Ishikawa (cell line): Measurements from ENCODE around the gene PIEZO2.

Experiments
- CEBPB ChIP-seq: IDR thresholded peaks from 2 replicates; pipeline ENCODE4 v1.6.1; 2012
- CREB1 ChIP-seq: IDR thresholded peaks from 2 replicates; pipeline ENCODE4 v1.6.1; 2012; ENCODE audit warnings: low read depth
- EGR1 ChIP-seq: IDR thresholded peaks from 2 replicates; pipeline ENCODE4 v1.6.1; 2012
- EP300 ChIP-seq: IDR thresholded peaks from 2 replicates; pipeline ENCODE4 v1.6.1; 2012; ENCODE audit warnings: borderline replicate concordance
- FOXM1 ChIP-seq: IDR thresholded peaks from 2 replicates; pipeline ENCODE4 v1.6.1; 2012; ENCODE audit warnings: low read depth, borderline replicate concordance
- NFIC ChIP-seq: IDR thresholded peaks from 2 replicates; pipeline ENCODE4 v1.6.1; 2012
- RAD21 ChIP-seq: IDR thresholded peaks from 2 replicates; pipeline ENCODE4 v1.6.1; 2012; ENCODE audit warnings: low read depth
- TAF1 ChIP-seq: IDR thresholded peaks from 2 replicates; pipeline ENCODE4 v1.6.1; 2012; ENCODE audit warnings: low read depth, mild to moderate bottlenecking
- TCF12 ChIP-seq: IDR thresholded peaks from 2 replicates; pipeline ENCODE4 v1.6.1; 2012; ENCODE audit warnings: low read depth
- TEAD4 ChIP-seq: IDR thresholded peaks from 2 replicates; pipeline ENCODE4 v1.6.1; 2012
- YY1 ChIP-seq: IDR thresholded peaks from 2 replicates; pipeline ENCODE4 v1.6.1; 2012; ENCODE audit warnings: low read depth
- ZBTB7A ChIP-seq: IDR thresholded peaks from 2 replicates; pipeline ENCODE4 v1.6.1; 2012; ENCODE audit warnings: low read depth
- TF ChIP-seq, protein P1 (sequence below): IDR thresholded peaks from 2 replicates; pipeline ENCODE4 v1.6.1; 2012
- TF ChIP-seq, protein P2 (sequence below): IDR thresholded peaks from 2 replicates; pipeline ENCODE4 v1.6.1; 2012

PIEZO2 gene

DNA sequence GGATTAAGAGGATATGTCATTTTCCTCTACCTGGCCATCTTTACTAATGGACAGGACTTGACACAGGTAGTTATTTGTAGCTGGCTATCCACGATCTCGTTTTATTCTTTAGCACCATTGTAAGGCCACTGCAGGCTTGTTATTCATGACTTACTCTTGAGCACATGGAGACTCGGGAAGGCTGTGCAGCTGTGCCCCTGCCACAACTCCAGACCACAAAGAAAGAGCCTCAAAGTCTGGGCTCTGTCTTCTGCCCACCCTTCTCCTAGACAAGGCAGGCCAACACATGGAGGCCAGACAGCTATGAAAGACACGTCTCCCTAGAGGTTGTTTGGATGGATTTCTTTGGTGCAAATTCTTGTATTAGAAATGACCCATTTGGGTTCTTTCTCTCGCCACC lies 489.8 kb downstream of the PIEZO2 start:
- TF ChIP-seq CEBPB (no peak), CREB1 (no peak), RAD21 (no peak), NFIC (no peak), EP300 (no peak), ZBTB7A (no peak), TAF1 (no peak), YY1 (no peak), FOXM1 (no peak), TEAD4 (no peak), TCF12 (no peak), EGR1 (no peak)
- TF ChIP-seq, protein P1, sequence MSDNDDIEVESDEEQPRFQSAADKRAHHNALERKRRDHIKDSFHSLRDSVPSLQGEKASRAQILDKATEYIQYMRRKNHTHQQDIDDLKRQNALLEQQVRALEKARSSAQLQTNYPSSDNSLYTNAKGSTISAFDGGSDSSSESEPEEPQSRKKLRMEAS = no peak
- TF ChIP-seq, protein P2, sequence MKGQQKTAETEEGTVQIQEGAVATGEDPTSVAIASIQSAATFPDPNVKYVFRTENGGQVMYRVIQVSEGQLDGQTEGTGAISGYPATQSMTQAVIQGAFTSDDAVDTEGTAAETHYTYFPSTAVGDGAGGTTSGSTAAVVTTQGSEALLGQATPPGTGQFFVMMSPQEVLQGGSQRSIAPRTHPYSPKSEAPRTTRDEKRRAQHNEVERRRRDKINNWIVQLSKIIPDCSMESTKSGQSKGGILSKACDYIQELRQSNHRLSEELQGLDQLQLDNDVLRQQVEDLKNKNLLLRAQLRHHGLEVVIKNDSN = no peak

DNA sequence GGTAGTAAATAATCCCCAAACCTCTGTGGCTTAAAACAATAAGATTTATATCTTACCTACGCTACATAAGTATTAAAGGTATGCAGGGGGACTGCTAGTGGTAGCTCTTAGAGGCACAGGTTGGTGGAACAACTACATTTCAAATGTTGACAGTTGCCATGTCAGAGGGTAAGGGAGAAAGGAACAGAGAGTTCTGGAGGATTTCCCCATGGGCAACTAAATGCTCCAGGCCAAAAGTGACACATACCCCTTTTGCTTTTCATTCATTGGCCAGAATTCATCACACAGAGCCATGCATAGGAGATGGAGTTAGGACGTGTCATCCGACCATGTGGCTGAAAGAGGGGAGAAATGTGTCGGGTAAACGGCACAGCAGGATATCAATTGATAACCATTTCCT lies 490.4 kb downstream of the PIEZO2 start:
- TF ChIP-seq ZBTB7A (no peak), TCF12 (no peak), NFIC (no peak), TAF1 (no peak)
- TF ChIP-seq, protein P2 = no peak
